Endothelial cell of umbilical vein (primary cell): Measurements from ENCODE around the gene DIP2C. TPM values are rescaled to one million over a fixed set of nuclear protein-coding genes. Genes with fewer than 3 reads are reported as not detected.

ENCODE experiments used
- BruUV-seq: library from RNA; stranded (reverse); fragments of 400-500 nt; replicated peaks from 2 replicates; lab custom pipeline; 2021; lab: Mats Ljungman, UMichigan
- CTCF ChIA-PET: fragments of 300-600, 350-600 bp; sonication (Branson Sonifier 250); formaldehyde crosslinking; loops from one replicate; lab custom pipeline; 2021; ENCODE audit warnings: antibody characterized with exemption, inconsistent platforms; lab: Charles Lee
- POLR2A ChIA-PET: fragments of 300-600, 350-600 bp; sonication (Branson Sonifier 250); formaldehyde crosslinking; loops from one replicate; lab custom pipeline; 2021; ENCODE audit warnings: antibody characterized with exemption, inconsistent platforms; lab: Charles Lee
- DNase-seq: peaks from one replicate; pipeline ENCODE4 v3.0.0-alpha.2; 2011; ENCODE audit warnings: low read depth, low spot score
- FAIRE-seq: peaks from 2 replicates; lab custom pipeline; 2011; peaks lifted over from hg19 to GRCh38; lab: Jason Lieb, UNC
- H2AFZ ChIP-seq: 2 replicates; pipeline ENCODE4 v1.6.0; 2012; ENCODE audit warnings: low read depth, low read length, control low read depth, inconsistent platforms
- H3K27ac ChIP-seq: 2 replicates; pipeline ENCODE4 v1.5.1; 2011; ENCODE audit warnings: low read depth, mild to moderate bottlenecking, control low read depth, low read length, moderate library complexity; ENCODE audit not compliant: insufficient read depth
- H3K27me3 ChIP-seq, 2 experiments: 2 replicates each; pipeline versions ENCODE4 v1.6.0 to v1.6.1; 2011; ENCODE audit warnings: low read length in 2 of 2, mixed read lengths in 1 of 2; ENCODE audit not compliant: control insufficient read depth in 2 of 2, insufficient read depth in 2 of 2
- H3K36me3 ChIP-seq, 2 experiments: 2 replicates in 1 of 2; 3 replicates in 1 of 2; pipeline ENCODE4 v1.5.1; 2011; ENCODE audit warnings: low read length in 2 of 2, mild to moderate bottlenecking in 1 of 2, moderate library complexity in 1 of 2; ENCODE audit not compliant: control insufficient read depth in 2 of 2, insufficient read depth in 2 of 2; ENCODE audit errors: extremely low read depth in 1 of 2
- H3K4me1 ChIP-seq: 3 replicates; pipeline ENCODE4 v1.5.1; 2011; ENCODE audit warnings: mild to moderate bottlenecking, low read length; ENCODE audit not compliant: control insufficient read depth, insufficient read depth; ENCODE audit errors: extremely low read depth
- H3K4me2 ChIP-seq: 2 replicates; pipeline ENCODE4 v1.6.1; 2011; ENCODE audit warnings: low read length, control low read depth, mixed read lengths; ENCODE audit not compliant: insufficient read depth
- H3K4me3 ChIP-seq, 3 experiments: fragments of 200-600 bp in 1 of 3; sonication (generic), shearing (Covaris generic) in 1 of 3; replicated peaks in 1 of 3; 2 replicates each; pipeline ENCODE4 v1.5.1; 2011 to 2016; ENCODE audit warnings: control low read depth in 3 of 3, low read length in 3 of 3, mild to moderate bottlenecking in 2 of 3, inconsistent platforms in 1 of 3, low read depth in 1 of 3, moderate library complexity in 1 of 3; ENCODE audit not compliant: insufficient read depth in 1 of 3
- H3K79me2 ChIP-seq: 2 replicates; pipeline ENCODE4 v1.6.0; 2012; ENCODE audit warnings: low read length, inconsistent platforms; ENCODE audit not compliant: control insufficient read depth, insufficient read depth
- H3K9ac ChIP-seq: replicated peaks from 2 replicates; pipeline ENCODE3; 2011; ENCODE audit warnings: low read length, control low read depth; ENCODE audit not compliant: insufficient read depth; ENCODE audit errors: extremely low read depth
- H3K9me1 ChIP-seq: replicated peaks from 3 replicates; pipeline ENCODE4 v1.6.0; 2011; ENCODE audit warnings: mild to moderate bottlenecking, low read length; ENCODE audit not compliant: control insufficient read depth, insufficient read depth; ENCODE audit errors: extremely low read depth
- H3K9me3 ChIP-seq: replicated peaks from 2 replicates; pipeline ENCODE4 v1.5.1; 2012; ENCODE audit warnings: low read length, inconsistent platforms; ENCODE audit not compliant: control insufficient read depth, insufficient read depth
- H4K20me1 ChIP-seq: replicated peaks from 2 replicates; pipeline ENCODE3; 2011; ENCODE audit warnings: mild to moderate bottlenecking, low read length; ENCODE audit not compliant: control insufficient read depth, insufficient read depth; ENCODE audit errors: extremely low read depth
- EZH2 ChIP-seq: IDR thresholded peaks from 2 replicates; pipeline ENCODE4 v1.6.1; 2012; ENCODE audit warnings: borderline replicate concordance, low read depth, mild to moderate bottlenecking, moderate library complexity, low read length, inconsistent platforms; ENCODE audit not compliant: severe bottlenecking
- FOS ChIP-seq: IDR thresholded peaks from 2 replicates; pipeline ENCODE4 v1.6.1; 2011; ENCODE audit warnings: mild to moderate bottlenecking, low read length, moderate library complexity, borderline replicate concordance; ENCODE audit not compliant: insufficient read depth
- GATA2 ChIP-seq: IDR thresholded peaks from 2 replicates; pipeline ENCODE4 v1.7.0; 2011; ENCODE audit warnings: low read depth, mild to moderate bottlenecking, moderate library complexity, mixed read lengths, low read length; ENCODE audit not compliant: insufficient read length, insufficient read depth
- JUN ChIP-seq: IDR thresholded peaks from 2 replicates; pipeline ENCODE4 v1.6.1; 2011; ENCODE audit warnings: borderline replicate concordance, low read depth; ENCODE audit not compliant: insufficient read length, insufficient read depth
- MAX ChIP-seq: IDR thresholded peaks from 2 replicates; pipeline ENCODE4 v1.6.1; 2011; ENCODE audit not compliant: insufficient read depth, insufficient read length
- MYC ChIP-seq: IDR thresholded peaks from one replicate; pipeline ENCODE4 v1.6.1; 2011; ENCODE audit warnings: mild to moderate bottlenecking, low read depth, low read length
- POLR2A ChIP-seq: IDR thresholded peaks from 2 replicates; pipeline ENCODE4 v1.6.1; 2012; ENCODE audit warnings: low read depth, mild to moderate bottlenecking, control low read depth, low read length
- POLR2AphosphoS5 ChIP-seq: IDR thresholded peaks from 2 replicates; pipeline ENCODE4 v1.6.1; 2012; ENCODE audit warnings: low read depth, mild to moderate bottlenecking, control low read depth, low read length, moderate library complexity; ENCODE audit not compliant: insufficient read depth
- dilution Hi-C: fragments of 300-500 bp; cut with MboI; formaldehyde crosslinking; loops from one replicate; pipeline ENCODE4 v1.15.0; 2019; ENCODE audit warnings: low sequenced_read_pairs; ENCODE audit not compliant: extremely low pct_ligation_motif_present
- intact Hi-C: fragments of 100-400 bp; cut with micrococcal nuclease; formaldehyde crosslinking; loops from one replicate; pipeline ENCODE4 v1.10.0; 2022
- polyA plus RNA-seq, 4 experiments: library from polyadenylated mRNA; depleted of rRNA in 3 of 4; stranded (reverse) in 3 of 4; unstranded in 1 of 4; fragments of >200 nt; gene quantifications; 2 replicates each; pipeline versions ENCODE4 v1.2.1 to v1.2.3, GENCODE V29; 2011 to 2012; ENCODE audit warnings: missing spikeins in 1 of 4
- total RNA-seq: library from RNA; stranded (reverse); gene quantifications from 2 replicates; pipeline ENCODE4 v1.2.3, GENCODE V29; 2021
- TF ChIP-seq, protein P1 (sequence below), 2 donors: IDR thresholded peaks; 1 replicate in 1 of 2; 2 replicates in 1 of 2; pipeline ENCODE4 v1.5.1; 2011; ENCODE audit warnings: low read length in 2 of 2, mild to moderate bottlenecking in 2 of 2, moderate library complexity in 2 of 2, control low read depth in 1 of 2, inconsistent platforms in 1 of 2, low read depth in 1 of 2; ENCODE audit not compliant: insufficient read depth in 1 of 2; ENCODE audit errors: extremely low read depth in 1 of 2

The DIP2C gene
- total and polyA plus RNA-seq, 2 donors (not counting 3 experiments of a cell fraction or from before 2014, with no cell fraction given), result 3.6 to 10.7 TPM

- TF ChIP-seq FOS, result no peak
- no peak for TF ChIP-seq POLR2A
- no peak for TF ChIP-seq MAX
- no peak for TF ChIP-seq GATA2
- TF ChIP-seq JUN, result no peak
- no peak for TF ChIP-seq EZH2
- TF ChIP-seq, protein P1, sequence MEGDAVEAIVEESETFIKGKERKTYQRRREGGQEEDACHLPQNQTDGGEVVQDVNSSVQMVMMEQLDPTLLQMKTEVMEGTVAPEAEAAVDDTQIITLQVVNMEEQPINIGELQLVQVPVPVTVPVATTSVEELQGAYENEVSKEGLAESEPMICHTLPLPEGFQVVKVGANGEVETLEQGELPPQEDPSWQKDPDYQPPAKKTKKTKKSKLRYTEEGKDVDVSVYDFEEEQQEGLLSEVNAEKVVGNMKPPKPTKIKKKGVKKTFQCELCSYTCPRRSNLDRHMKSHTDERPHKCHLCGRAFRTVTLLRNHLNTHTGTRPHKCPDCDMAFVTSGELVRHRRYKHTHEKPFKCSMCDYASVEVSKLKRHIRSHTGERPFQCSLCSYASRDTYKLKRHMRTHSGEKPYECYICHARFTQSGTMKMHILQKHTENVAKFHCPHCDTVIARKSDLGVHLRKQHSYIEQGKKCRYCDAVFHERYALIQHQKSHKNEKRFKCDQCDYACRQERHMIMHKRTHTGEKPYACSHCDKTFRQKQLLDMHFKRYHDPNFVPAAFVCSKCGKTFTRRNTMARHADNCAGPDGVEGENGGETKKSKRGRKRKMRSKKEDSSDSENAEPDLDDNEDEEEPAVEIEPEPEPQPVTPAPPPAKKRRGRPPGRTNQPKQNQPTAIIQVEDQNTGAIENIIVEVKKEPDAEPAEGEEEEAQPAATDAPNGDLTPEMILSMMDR (IDR thresholded peaks at IDR 0.05; ENCODE audit: extremely low read depth in 1 of 2, insufficient read depth in 1 of 2, low read depth in 1 of 2, low read length in 2 of 2), result no peak
- TF ChIP-seq MYC, result no peak
- TF ChIP-seq POLR2AphosphoS5, result no peak
- no peak for FAIRE-seq
- ChIA-PET POLR2A (no interaction called here), CTCF (no interaction called here)
- H3K4me3 ChIP-seq, result no peak overlapping the region
- H2AFZ ChIP-seq, result no peak overlapping the region
- no peaks in the 10 kb centered on the region for H3K27me3 ChIP-seq
- no peaks in the 10 kb centered on the region for H3K79me2 ChIP-seq
- H3K4me1 ChIP-seq, result no peaks in the 10 kb centered on the region
- H3K9me1 ChIP-seq, result no peaks in the 10 kb centered on the region
- no peaks in the 10 kb centered on the region for H3K36me3 ChIP-seq
- no peak overlapping the region for H3K9ac ChIP-seq
- H3K9me3 ChIP-seq, result no peaks in the 10 kb centered on the region
- DNase-seq, result no peak
- BruUV-seq, result no TSS peak
- no peaks in the 10 kb centered on the region for H4K20me1 ChIP-seq
- no peak overlapping the region for H3K27ac ChIP-seq
- dilution Hi-C loops (no loop called here), intact Hi-C loops (no loop called here)
- H3K4me2 ChIP-seq, result no peak overlapping the region
Measured at GRCh38 chr10:283916-284356, 405.5 kb downstream of the DIP2C start.
